Measurements from ENCODE around the gene ZNF805.
"Not testable (repeated sequence)": the region's sequence is repeated elsewhere in the genome, so short reads cannot be mapped to it uniquely, and the experiment has no call there.

Gene ZNF805

GRCh38 chr19:57267291-57267690, 26.9 kb downstream of the ZNF805 start:
- H3K27ac ChIP-seq = no peak overlapping the region

GRCh38 chr19:57269515-57270250, 29.3 kb downstream of the ZNF805 start:
- no peak overlapping the region for H3K27ac ChIP-seq
- no peak for DNase-seq (ENCODE audit: low spot score)
- TF ChIP-seq CTCF (IDR thresholded peaks at IDR 0.05) = no peak
- H3K4me3 ChIP-seq = no peak overlapping the region

More at GRCh38 chr19:57267291-57267690, 26.9 kb downstream of the ZNF805 start:
- no peak overlapping the region for H3K4me3 ChIP-seq
- TF ChIP-seq CTCF (IDR thresholded peaks at IDR 0.05) = no peak
- no peak for DNase-seq (ENCODE audit: low spot score)

GRCh38 chr19:57271280-57271679, 30.8 kb downstream of the ZNF805 start:
- DNase-seq (ENCODE audit: low spot score) = no peak
- TF ChIP-seq CTCF (IDR thresholded peaks at IDR 0.05) = no peak
- no peak overlapping the region for H3K4me3 ChIP-seq
- H3K27ac ChIP-seq = no peak overlapping the region

GRCh38 chr19:57273014-57273413, 32.6 kb downstream of the ZNF805 start:
- Histone ChIP-seq H3K27ac (no peak overlapping the region), H3K4me3 (no peak overlapping the region)
- no peak for DNase-seq (ENCODE audit: low spot score)
- no peak for TF ChIP-seq CTCF (IDR thresholded peaks at IDR 0.05)

GRCh38 chr19:57276430-57276829, 36.0 kb downstream of the ZNF805 start:
- no peak for DNase-seq (ENCODE audit: low spot score)
- TF ChIP-seq CTCF (IDR thresholded peaks at IDR 0.05) = no peak
- Histone ChIP-seq H3K27ac (no peak overlapping the region), H3K4me3 (no peak overlapping the region)

GRCh38 chr19:57278481-57278880, 38.0 kb downstream of the ZNF805 start:
- not testable (repeated sequence) for H3K4me3 ChIP-seq; DNase-seq (ENCODE audit: low spot score); H3K27ac ChIP-seq

GRCh38 chr19:57279418-57280164, 39.2 kb downstream of the ZNF805 start:
- no peak for TF ChIP-seq CTCF (IDR thresholded peaks at IDR 0.05)
- peak; percentile 97 for DNase-seq (ENCODE audit: low spot score)
- H3K4me3 ChIP-seq = peak overlapping the region; percentile 91
- peak overlapping the region; percentile 97 to 99 for H3K27ac ChIP-seq
